Liver (tissue), 9 donors: ENCODE measurements around the gene MYO9A. TPM values are rescaled to one million over a fixed set of nuclear protein-coding genes. Genes with fewer than 3 reads are reported as not detected.

Source experiments
- DNase-seq: peaks from one replicate; pipeline ENCODE4 v3.0.0-alpha.2; 2017; ENCODE audit warnings: low spot score
- H3K27ac ChIP-seq, 2 donors: one replicate each; pipeline ENCODE4 v1.7.0; 2013; ENCODE audit warnings: inconsistent platforms in 2 of 2, low read length in 2 of 2, control low read depth in 1 of 2, low read depth in 1 of 2, mild to moderate bottlenecking in 1 of 2
- H3K27me3 ChIP-seq, 4 donors: one replicate each; pipeline versions ENCODE4 v1.6.1 to v1.7.0; 2013; ENCODE audit warnings: low read length in 3 of 4, inconsistent platforms in 1 of 4, mild to moderate bottlenecking in 1 of 4, moderate library complexity in 1 of 4; ENCODE audit not compliant: control insufficient read depth in 4 of 4, insufficient read depth in 4 of 4
- H3K36me3 ChIP-seq, 4 donors: one replicate each; pipeline versions ENCODE4 v1.6.1 to v1.7.0; 2013; ENCODE audit warnings: low read length in 3 of 4, mild to moderate bottlenecking in 3 of 4, low read depth in 1 of 4, moderate library complexity in 1 of 4; ENCODE audit not compliant: control insufficient read depth in 4 of 4, insufficient read depth in 3 of 4
- H3K4me1 ChIP-seq, 4 donors: one replicate each; pipeline versions ENCODE4 v1.6.1 to v1.7.0; 2013; ENCODE audit warnings: low read length in 3 of 4, mild to moderate bottlenecking in 3 of 4, moderate library complexity in 1 of 4; ENCODE audit not compliant: control insufficient read depth in 4 of 4, insufficient read depth in 4 of 4
- H3K4me3 ChIP-seq, 3 donors: one replicate each; pipeline versions ENCODE4 v1.6.1 to v1.7.0; 2013; ENCODE audit warnings: low read length in 3 of 3, control low read depth in 1 of 3, low read depth in 1 of 3, mild to moderate bottlenecking in 1 of 3
- H3K9ac ChIP-seq, 2 donors: one replicate each; pipeline ENCODE4 v1.7.0; 2013; ENCODE audit warnings: low read length in 2 of 2, mild to moderate bottlenecking in 2 of 2, moderate library complexity in 2 of 2, control low read depth in 1 of 2, low read depth in 1 of 2
- H3K9me3 ChIP-seq, 4 donors: one replicate each; pipeline versions ENCODE4 v1.6.1 to v1.7.0; 2013; ENCODE audit warnings: low read length in 3 of 4; ENCODE audit not compliant: control insufficient read depth in 4 of 4
- ATF3 ChIP-seq: IDR thresholded peaks from 2 replicates; pipeline ENCODE4 v1.6.1; 2016; ENCODE audit warnings: antibody characterized with exemption
- CTCF ChIP-seq: fragments of 150-350 bp; IDR thresholded peaks from 2 replicates; pipeline ENCODE4 v1.5.1; 2017; ENCODE audit warnings: improper control_type of control experiment, low read depth, low read length; ENCODE audit not compliant: missing input control
- EGR1 ChIP-seq, 2 donors: IDR thresholded peaks; 2 replicates each; pipeline ENCODE4 v1.6.1; 2016 to 2018; ENCODE audit warnings: antibody characterized with exemption in 2 of 2, low read depth in 2 of 2
- FOXA1 ChIP-seq: IDR thresholded peaks from 2 replicates; pipeline ENCODE4 v1.6.1; 2016; ENCODE audit warnings: antibody characterized with exemption
- FOXA2 ChIP-seq: IDR thresholded peaks from 2 replicates; pipeline ENCODE4 v1.6.1; 2016; ENCODE audit warnings: antibody characterized with exemption
- GABPA ChIP-seq, 2 donors: IDR thresholded peaks in 1 of 2; conservative IDR thresholded peaks in 1 of 2; 2 replicates each; pipeline ENCODE4 v1.6.1; 2016; ENCODE audit warnings: antibody characterized with exemption in 2 of 2, mild to moderate bottlenecking in 1 of 2, moderate library complexity in 1 of 2
- HNF4A ChIP-seq, 2 donors: conservative IDR thresholded peaks; 2 replicates each; pipeline ENCODE4 v1.6.1; 2016; ENCODE audit warnings: antibody characterized with exemption in 2 of 2, mild to moderate bottlenecking in 2 of 2
- HNF4G ChIP-seq: IDR thresholded peaks from 2 replicates; pipeline ENCODE4 v1.6.1; 2016; ENCODE audit warnings: antibody characterized with exemption
- JUND ChIP-seq, 2 donors: IDR thresholded peaks; 2 replicates each; pipeline ENCODE4 v1.6.1; 2016; ENCODE audit warnings: antibody characterized with exemption in 2 of 2
- MAX ChIP-seq: IDR thresholded peaks from 2 replicates; pipeline ENCODE4 v1.6.1; 2016; ENCODE audit warnings: antibody characterized with exemption
- NR2F2 ChIP-seq: IDR thresholded peaks from 2 replicates; pipeline ENCODE4 v1.6.1; 2016; ENCODE audit warnings: antibody characterized with exemption
- RAD21 ChIP-seq, 2 donors: IDR thresholded peaks; 2 replicates each; pipeline ENCODE4 v1.6.1; 2016; ENCODE audit warnings: antibody characterized with exemption in 2 of 2, mild to moderate bottlenecking in 2 of 2
- REST ChIP-seq: IDR thresholded peaks from 2 replicates; pipeline ENCODE4 v1.6.1; 2016; ENCODE audit warnings: antibody characterized with exemption, mild to moderate bottlenecking
- RXRA ChIP-seq, 2 donors: IDR thresholded peaks; 2 replicates each; pipeline ENCODE4 v1.6.1; 2017 to 2018; ENCODE audit warnings: antibody characterized with exemption in 2 of 2, mild to moderate bottlenecking in 1 of 2
- SP1 ChIP-seq: IDR thresholded peaks from 2 replicates; pipeline ENCODE4 v1.6.1; 2018; ENCODE audit warnings: antibody characterized with exemption, mild to moderate bottlenecking
- TAF1 ChIP-seq: conservative IDR thresholded peaks from 2 replicates; pipeline ENCODE4 v1.6.1; 2016; ENCODE audit warnings: antibody characterized with exemption, mild to moderate bottlenecking
- YY1 ChIP-seq: IDR thresholded peaks from 2 replicates; pipeline ENCODE4 v1.6.1; 2016; ENCODE audit warnings: antibody characterized with exemption, mild to moderate bottlenecking
- ZBTB33 ChIP-seq: IDR thresholded peaks from 2 replicates; pipeline ENCODE4 v1.6.1; 2016; ENCODE audit warnings: antibody characterized with exemption
- WGBS: extraction: QIAGEN DNeasy Blood & Tissue Kit; methylation state at CpG from one replicate; pipeline ENCODE4 v1.1.7; 2013; 5-methylcytosine and 5-hydroxymethylcytosine counted together
- polyA plus RNA-seq, 2 donors: library from polyadenylated mRNA; stranded (reverse) in 1 of 2; unstranded in 1 of 2; fragments of 200-250 nt in 1 of 2; fragments of >200 nt in 1 of 2; fragmentation: Nextera tagmentation in 1 of 2; extraction: Ambion mirVana in 1 of 2; gene quantifications; one replicate each; pipeline versions ENCODE4 v1.2.1 to v1.2.3, GENCODE V29; 2013 to 2015
- total RNA-seq, 2 donors: library from RNA; depleted of rRNA; stranded (reverse); fragments of >200 nt; gene quantifications; one replicate each; pipeline ENCODE4 v1.2.3, GENCODE V29; 2014
- donor health status: healthy.
- donor health status: healthy.
- donor health status: healthy.
- donor health status: healthy.
- donor health status: healthy.

MYO9A gene
- total and polyA plus RNA-seq, 4 donors: 1.4 to 14.9 (median 8.4) TPM

GRCh38 chr15:71975816-71976150, 142.2 kb downstream of the MYO9A start:
- 81% methylated on average over 6 of the region's 6 CpGs for WGBS
- Histone ChIP-seq H3K4me1 (no peaks in the 10 kb centered on the region), H3K9me3 (no peaks in the 10 kb centered on the region), H3K4me3 (no peak overlapping the region), H3K36me3 (peaks cover 0 to 5% (median under 1%) of the 10 kb centered on the region in 4 donors), H3K27ac (no peak overlapping the region), H3K9ac (no peak overlapping the region), H3K27me3 (no peaks in the 10 kb centered on the region)
- TF ChIP-seq JUND (IDR thresholded peaks at IDR 0.05) (no peak), HNF4G (no peak), FOXA2 (no peak), CTCF (no peak), MAX (no peak), RXRA (IDR thresholded peaks at IDR 0.05) (no peak), RAD21 (IDR thresholded peaks at IDR 0.05) (no peak), ZBTB33 (no peak), HNF4A (conservative IDR thresholded peaks at IDR 0.05) (no peak), REST (no peak), SP1 (no peak), FOXA1 (no peak), YY1 (no peak), NR2F2 (no peak), TAF1 (no peak), EGR1 (IDR thresholded peaks at IDR 0.05; ENCODE audit: low read depth in 2 of 2) (no peak), ATF3 (no peak), GABPA (IDR thresholded peaks at IDR 0.05 in 1 of 2, conservative IDR thresholded peaks at IDR 0.05 in 1 of 2) (no peak)
- no peak for DNase-seq

GRCh38 chr15:71974211-71974610, 143.7 kb downstream of the MYO9A start:
- no peaks in the 10 kb centered on the region for H3K27me3 ChIP-seq
- no peak overlapping the region for H3K27ac ChIP-seq
- WGBS: 96% methylated on average over 3 of the region's 3 CpGs
- no peak overlapping the region for H3K9ac ChIP-seq
- no peak for DNase-seq
- no peaks in the 10 kb centered on the region for H3K4me1 ChIP-seq
- no peaks in the 10 kb centered on the region for H3K9me3 ChIP-seq
- peaks cover 0 to 5% (median under 1%) of the 10 kb centered on the region in 4 donors for H3K36me3 ChIP-seq
- TF ChIP-seq ZBTB33 (no peak), HNF4G (no peak), JUND (IDR thresholded peaks at IDR 0.05) (no peak)
- H3K4me3 ChIP-seq: no peak overlapping the region
